C4-2B (cell line): ENCODE results near the gene ASB6.

Experiments
- CTCF ChIP-seq: fragments of 450-650 bp; conservative IDR thresholded peaks from 2 replicates; pipeline ENCODE4 v1.5.1; 2017; ENCODE audit warnings: mild to moderate bottlenecking
- ZFX ChIP-seq: fragments of 450-650 bp; IDR thresholded peaks from 2 replicates; pipeline ENCODE4 v1.6.1; 2017

GRCh38 chr9:129673602-129674001 is 31.7 kb upstream of the ASB6 start:
- TF ChIP-seq CTCF (no peak), ZFX (no peak)
